Activated CD8-positive, alpha-beta memory T cell treated with anti-CD3 and anti-CD28 coated beads for 48 hours (primary cell): ENCODE results near the gene MTHFSD.

Source experiments
- DNase-seq, 3 experiments: peaks; one replicate each; pipeline ENCODE4 v3.0.0-alpha.2; 2020; ENCODE audit warnings: low read depth in 2 of 3, low spot score in 2 of 3

The MTHFSD gene

GRCh38 chr16:86514481-86515376 is 40.3 kb downstream of the MTHFSD start:
- DNase-seq, result no peak

- DNase-seq, result no peak
These were observed 41.4 kb downstream of the MTHFSD start for GRCh38 chr16:86513471-86514277.

- no peak for DNase-seq
These were observed 42.1 kb downstream of the MTHFSD start for GRCh38 chr16:86512860-86513470.

GRCh38 chr16:86512301-86512859 is 42.7 kb downstream of the MTHFSD start:
- DNase-seq, result no peak

GRCh38 chr16:86511317-86512161 is 43.5 kb downstream of the MTHFSD start:
- DNase-seq, result no peak

- no peak for DNase-seq
These were observed 44.4 kb downstream of the MTHFSD start, which contains the start of gene FOXF1 for GRCh38 chr16:86510465-86511261. Gene FOXF1 (plus strand): TSS chr16:86510527. CDS start chr16:86510570, 43 bp downstream.

GRCh38 chr16:86509759-86510464 is 45.1 kb downstream of the MTHFSD start:
- no peak for DNase-seq

GRCh38 chr16:86508947-86509758 is 45.9 kb downstream of the MTHFSD start:
- DNase-seq, result no peak

GRCh38 chr16:86508028-86508946 is 46.7 kb downstream of the MTHFSD start:
- no peak for DNase-seq

- no peak for DNase-seq
These were observed 47.6 kb downstream of the MTHFSD start for GRCh38 chr16:86507173-86508027.

GRCh38 chr16:86505899-86506864 is 48.9 kb downstream of the MTHFSD start:
- DNase-seq, result no peak

GRCh38 chr16:86505185-86505898 is 49.7 kb downstream of the MTHFSD start:
- no peak for DNase-seq

- no peak for DNase-seq
These were observed 50.5 kb downstream of the MTHFSD start for GRCh38 chr16:86504315-86505184.
